H54 (cell line): ENCODE results near the gene PRKG1.

Experiments used
- DNase-seq: peaks from one replicate; pipeline ENCODE4 v3.0.0; 2011; ENCODE audit warnings: low spot score, mixed read lengths; ENCODE audit not compliant: insufficient read length
- FAIRE-seq: peaks from 3 replicates; lab custom pipeline; 2011; peaks lifted over from hg19 to GRCh38; lab: Jason Lieb, UNC
- POLR2A ChIP-seq: IDR thresholded peaks from 2 replicates; pipeline ENCODE4 v1.6.1; 2011; ENCODE audit warnings: low read depth, mild to moderate bottlenecking, low read length

PRKG1 gene

GRCh38 chr10:51924359-51924758 is 850.1 kb downstream of the PRKG1 start:
- TF ChIP-seq POLR2A, result no peak
- FAIRE-seq (no peak), DNase-seq (no peak)

DNA sequence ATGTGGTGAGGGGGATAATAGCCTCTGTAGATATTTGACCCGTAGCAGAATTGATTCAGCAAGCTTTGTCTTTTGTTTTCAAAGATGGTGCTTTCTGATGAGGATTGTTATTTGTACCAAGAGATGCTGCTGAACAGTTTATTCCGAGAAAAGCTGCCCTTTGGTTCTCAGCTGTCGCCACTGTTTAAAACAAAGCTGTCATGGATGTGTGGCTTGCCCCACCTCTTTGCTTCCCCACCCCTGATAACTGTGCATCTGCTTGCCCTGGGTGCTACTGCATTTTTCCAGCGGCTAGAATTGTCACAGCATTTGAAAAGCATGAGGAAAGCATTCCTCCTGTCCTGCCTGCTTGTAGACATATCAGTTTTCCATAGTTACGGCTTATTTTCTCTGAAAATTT is 852.0 kb downstream of the PRKG1 start:
- FAIRE-seq (no peak), DNase-seq (no peak)
- TF ChIP-seq POLR2A, result no peak

- DNase-seq (no peak), FAIRE-seq (no peak)
- no peak for TF ChIP-seq POLR2A
Measured at GRCh38 chr10:51928162-51928561, 853.9 kb downstream of the PRKG1 start.

GRCh38 chr10:51932530-51932929 is 858.2 kb downstream of the PRKG1 start:
- FAIRE-seq (no peak), DNase-seq (no peak)
- no peak for TF ChIP-seq POLR2A

- no peak for FAIRE-seq
- no peak for TF ChIP-seq POLR2A
- no peak for DNase-seq
Measured at GRCh38 chr10:51934373-51934772, 860.1 kb downstream of the PRKG1 start.

- FAIRE-seq (no peak), DNase-seq (no peak)
- no peak for TF ChIP-seq POLR2A
Measured at GRCh38 chr10:51935341-51935740, 861.1 kb downstream of the PRKG1 start.

GRCh38 chr10:51937308-51938140 is 863.2 kb downstream of the PRKG1 start:
- FAIRE-seq (peak; percentile 75), DNase-seq (no peak)
- TF ChIP-seq POLR2A, result no peak

- DNase-seq, result no peak
- no peak for FAIRE-seq
- TF ChIP-seq POLR2A, result no peak
Measured at GRCh38 chr10:51950371-51950995, 876.2 kb downstream of the PRKG1 start.

DNA sequence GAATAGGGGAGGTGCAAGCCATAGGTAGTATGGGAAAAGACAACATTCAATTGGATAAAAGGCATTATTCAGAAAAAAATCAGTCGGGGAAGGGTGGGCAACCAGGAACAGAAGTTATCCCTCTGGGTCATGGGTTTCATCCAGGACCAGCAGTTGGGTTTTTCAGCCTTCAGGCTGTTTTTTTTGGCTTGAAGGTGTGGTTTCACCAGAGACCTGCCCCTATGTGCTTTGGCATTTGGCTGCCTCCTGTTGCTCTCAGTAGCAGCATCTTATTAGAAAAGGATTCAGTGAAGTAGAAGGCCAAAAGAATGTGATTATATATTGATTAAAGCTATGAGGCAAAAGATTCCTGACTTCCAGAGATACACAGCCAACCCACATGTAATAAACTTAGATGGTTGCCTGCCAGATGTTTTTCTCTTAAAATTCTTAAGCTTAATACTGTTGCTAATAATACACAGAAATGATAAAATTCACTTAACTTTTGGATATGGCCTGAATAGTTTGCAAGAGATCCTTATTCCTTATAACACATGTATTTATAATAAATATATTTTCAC is 876.8 kb downstream of the PRKG1 start:
- FAIRE-seq, result no peak
- no peak for DNase-seq
- TF ChIP-seq POLR2A, result no peak

DNA sequence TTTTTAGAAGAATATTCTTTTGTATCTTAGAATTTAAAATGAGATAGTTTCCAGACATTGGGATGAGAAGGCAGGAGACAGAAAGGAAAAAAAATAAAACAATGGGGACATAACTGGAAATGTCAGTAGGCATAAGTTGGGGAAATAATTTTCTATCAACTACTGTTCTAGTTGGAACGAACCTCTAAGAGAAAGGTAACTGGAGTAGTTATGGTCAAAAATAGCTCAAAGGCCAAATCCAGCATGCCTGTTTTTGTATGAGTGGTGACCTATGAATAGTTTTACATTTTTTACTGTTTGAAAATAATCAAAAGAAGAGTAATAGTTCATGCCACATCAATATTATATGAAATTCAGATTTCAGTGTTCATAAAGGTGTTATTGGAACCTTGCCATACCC is 877.3 kb downstream of the PRKG1 start:
- FAIRE-seq (no peak), DNase-seq (no peak)
- no peak for TF ChIP-seq POLR2A

GRCh38 chr10:51952056-51952455 is 877.8 kb downstream of the PRKG1 start:
- no peak for TF ChIP-seq POLR2A
- FAIRE-seq (no peak), DNase-seq (no peak)

- no peak for FAIRE-seq
- DNase-seq, result no peak
- TF ChIP-seq POLR2A, result no peak
Measured at GRCh38 chr10:51955696-51956095, 881.4 kb downstream of the PRKG1 start.

DNA sequence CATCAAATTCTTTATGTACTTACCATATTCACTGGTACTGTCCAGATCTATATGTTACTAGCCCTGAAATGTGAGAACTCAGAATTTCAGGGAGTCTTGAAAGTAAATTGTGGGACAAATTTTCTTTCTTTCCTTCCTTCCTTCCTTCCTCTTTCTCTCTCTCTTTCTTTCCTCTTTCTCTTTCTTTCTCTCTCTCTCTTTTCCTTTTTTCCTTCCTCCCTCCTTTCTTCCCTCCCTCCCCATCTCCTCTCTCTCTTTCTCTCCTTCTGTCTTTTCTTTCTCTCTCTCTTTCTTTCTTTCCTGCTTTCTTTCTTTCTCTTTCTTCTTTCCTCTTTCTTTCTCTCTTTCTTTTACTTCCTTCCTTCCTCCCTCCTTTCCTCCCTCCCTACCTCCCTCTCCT is 882.5 kb downstream of the PRKG1 start:
- FAIRE-seq (no peak), DNase-seq (no peak)
- TF ChIP-seq POLR2A, result no peak

DNA sequence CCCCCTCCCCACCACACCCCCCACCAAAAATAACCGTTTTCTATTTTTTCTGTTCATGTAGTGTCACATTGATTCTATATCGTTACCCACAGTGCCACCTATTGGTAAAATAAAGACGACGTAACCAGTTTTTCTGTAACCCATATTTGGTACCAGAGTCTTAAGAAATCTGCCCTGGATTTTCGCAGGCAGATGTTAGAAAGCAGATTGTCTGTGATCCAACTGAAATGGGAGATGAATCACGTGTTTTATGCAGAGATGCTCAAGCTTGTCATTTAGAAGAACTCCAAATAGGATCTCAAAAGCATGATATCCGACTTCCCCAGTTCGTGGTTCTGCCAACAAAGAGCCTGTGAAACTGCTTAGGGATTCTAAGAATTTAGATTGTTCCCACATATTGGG is 886.2 kb downstream of the PRKG1 start:
- DNase-seq (peak; percentile 4), FAIRE-seq (peak; percentile 82)
- no peak for TF ChIP-seq POLR2A
